Skin of body (tissue), 2 donors: ENCODE results near the gene SLC66A3. TPM values are rescaled to one million over a fixed set of nuclear protein-coding genes. Genes with fewer than 3 reads are reported as not detected.

Experiments
- DNase-seq: peaks from one replicate; lab custom pipeline; 2025; lab: John Stamatoyannopoulos, UW
- total RNA-seq: library from RNA; depleted of rRNA; stranded (reverse); fragments of >200 nt; gene quantifications from one replicate; pipeline ENCODE4 v1.2.3, GENCODE V29; 2014

The SLC66A3 gene
- total RNA-seq: 18.7 TPM

- peak; percentile 93 for DNase-seq
Measured at GRCh38 chr2:11155381-11156035, at the start of gene SLC66A3. SLC66A3 (plus strand) TSS chr2:11155467; CDS start chr2:11155547, 80 bp downstream.

- DNase-seq: no peak
Measured at GRCh38 chr2:11109002-11109401, 46.3 kb upstream of the SLC66A3 start.

- DNase-seq: no peak
Measured at GRCh38 chr2:11112870-11113428, 42.3 kb upstream of the SLC66A3 start.

- DNase-seq: no peak
Measured at GRCh38 chr2:11117776-11118175, 37.5 kb upstream of the SLC66A3 start.

GRCh38 chr2:11118761-11119160 lies 36.5 kb upstream of the SLC66A3 start:
- DNase-seq: no peak

GRCh38 chr2:11121099-11121822 lies 34.0 kb upstream of the SLC66A3 start:
- peak; percentile 8 for DNase-seq

GRCh38 chr2:11121823-11122155 lies 33.5 kb upstream of the SLC66A3 start:
- no peak for DNase-seq

- no peak for DNase-seq
Measured at GRCh38 chr2:11122380-11122779, 32.9 kb upstream of the SLC66A3 start.

GRCh38 chr2:11123001-11123809 lies 32.1 kb upstream of the SLC66A3 start:
- no peak for DNase-seq

- DNase-seq: no peak
Measured at GRCh38 chr2:11123856-11124759, 31.2 kb upstream of the SLC66A3 start.

GRCh38 chr2:11124760-11125068 lies 30.6 kb upstream of the SLC66A3 start:
- no peak for DNase-seq

GRCh38 chr2:11127761-11128160 lies 27.5 kb upstream of the SLC66A3 start:
- no peak for DNase-seq

GRCh38 chr2:11128243-11128951 lies 26.9 kb upstream of the SLC66A3 start:
- no peak for DNase-seq

GRCh38 chr2:11129598-11130449 lies 25.4 kb upstream of the SLC66A3 start:
- DNase-seq: peak; percentile 54

GRCh38 chr2:11131166-11131920 lies 23.9 kb upstream of the SLC66A3 start:
- no peak for DNase-seq

GRCh38 chr2:11132036-11132671 lies 23.1 kb upstream of the SLC66A3 start:
- DNase-seq: no peak

- DNase-seq: no peak
Measured at GRCh38 chr2:11133238-11133935, 21.9 kb upstream of the SLC66A3 start.

- DNase-seq: no peak
Measured at GRCh38 chr2:11133936-11134320, 21.3 kb upstream of the SLC66A3 start.
